H1 (cell line): ENCODE data around the gene MRTO4. TPM values are rescaled to one million over a fixed set of nuclear protein-coding genes. Genes with fewer than 3 reads are reported as not detected.

Source experiments
- CTCF ChIA-PET: fragments of 300-600 bp; sonication (Branson Sonifier 250); formaldehyde crosslinking; loops from one replicate; lab custom pipeline; 2021; ENCODE audit not compliant: partially characterized antibody; lab: Charles Lee
- POLR2A ChIA-PET: fragments of 300-600 bp; sonication (Branson Sonifier 250); formaldehyde crosslinking; loops from one replicate; lab custom pipeline; 2021; ENCODE audit warnings: inconsistent platforms; ENCODE audit not compliant: partially characterized antibody; lab: Charles Lee
- DNase-seq, 2 experiments: peaks; one replicate each; pipeline versions ENCODE4 v3.0.0 to v3.0.0-alpha.2; 2010 to 2022; ENCODE audit warnings: low spot score in 2 of 2, low read depth in 1 of 2, mixed read lengths in 1 of 2
- FAIRE-seq: peaks from 2 replicates; lab custom pipeline; 2011; peaks lifted over from hg19 to GRCh38; lab: Jason Lieb, UNC
- H2AFZ ChIP-seq: 2 replicates; pipeline ENCODE4 v1.8.1; 2012; ENCODE audit warnings: low read length, inconsistent platforms
- H2AK5ac ChIP-seq: 2 replicates; pipeline ENCODE4 v1.6.1; 2013; ENCODE audit warnings: low read depth, low read length
- H2BK120ac ChIP-seq: replicated peaks from 2 replicates; pipeline ENCODE3; 2013; ENCODE audit warnings: low read depth, low read length, inconsistent platforms
- H2BK12ac ChIP-seq: 2 replicates; pipeline ENCODE4 v1.6.1; 2013; ENCODE audit warnings: low read depth, low read length
- H2BK15ac ChIP-seq: 2 replicates; pipeline ENCODE4 v1.6.1; 2013; ENCODE audit warnings: low read length
- H2BK20ac ChIP-seq: 2 replicates; pipeline ENCODE4 v1.6.1; 2013; ENCODE audit warnings: low read length
- H2BK5ac ChIP-seq: 2 replicates; pipeline ENCODE4 v1.6.1; 2013; ENCODE audit warnings: low read depth, low read length
- H3K14ac ChIP-seq: 2 replicates; pipeline ENCODE4 v1.6.1; 2013; ENCODE audit warnings: inconsistent platforms; ENCODE audit not compliant: insufficient read length
- H3K18ac ChIP-seq: 2 replicates; pipeline ENCODE4 v1.6.1; 2013; ENCODE audit warnings: low read length; ENCODE audit errors: extremely low read depth
- H3K23ac ChIP-seq: 2 replicates; pipeline ENCODE4 v1.6.1; 2013; ENCODE audit warnings: inconsistent platforms; ENCODE audit not compliant: insufficient read length
- H3K23me2 ChIP-seq: 2 replicates; pipeline ENCODE4 v1.6.1; 2013; ENCODE audit warnings: low read depth, low read length
- H3K27ac ChIP-seq: 2 replicates; pipeline ENCODE4 v1.6.1; 2011; ENCODE audit warnings: low read depth, low read length, inconsistent platforms
- H3K27me3 ChIP-seq, 4 experiments: replicated peaks in 1 of 4; 1 replicate in 1 of 4; 2 replicates in 3 of 4; pipeline versions ENCODE4 v1.6.1 to v1.8.1; 2011 to 2013; ENCODE audit warnings: low read length in 3 of 4, mild to moderate bottlenecking in 3 of 4, inconsistent platforms in 2 of 4, mixed read lengths in 2 of 4, moderate library complexity in 1 of 4; ENCODE audit not compliant: control insufficient read depth in 3 of 4, insufficient read depth in 3 of 4; ENCODE audit errors: extremely low read depth in 1 of 4
- H3K36me3 ChIP-seq, 4 experiments: 2 replicates each; pipeline versions ENCODE4 v1.6.1 to v1.8.1; 2011 to 2013; ENCODE audit warnings: mild to moderate bottlenecking in 4 of 4, low read length in 3 of 4, moderate library complexity in 2 of 4, control low read depth in 1 of 4, inconsistent platforms in 1 of 4; ENCODE audit not compliant: insufficient read depth in 4 of 4, control insufficient read depth in 2 of 4
- H3K4ac ChIP-seq: replicated peaks from 2 replicates; pipeline ENCODE3; 2013; ENCODE audit warnings: low read length, low read depth, mixed read lengths, inconsistent platforms; ENCODE audit not compliant: insufficient read length
- H3K4me1 ChIP-seq, 4 experiments: replicated peaks in 1 of 4; 1 replicate in 1 of 4; 2 replicates in 3 of 4; pipeline versions ENCODE4 v1.6.1 to v1.8.1; 2011 to 2013; ENCODE audit warnings: low read length in 3 of 4, inconsistent platforms in 2 of 4, mixed read lengths in 1 of 4; ENCODE audit not compliant: insufficient read depth in 4 of 4, control insufficient read depth in 3 of 4
- H3K4me2 ChIP-seq, 2 experiments: 2 replicates each; pipeline versions ENCODE4 v1.6.1 to v1.8.1; 2011 to 2013; ENCODE audit warnings: low read depth in 2 of 2, low read length in 2 of 2, control low read depth in 1 of 2, inconsistent platforms in 1 of 2, mild to moderate bottlenecking in 1 of 2; ENCODE audit not compliant: insufficient read depth in 1 of 2
- H3K4me3 ChIP-seq, 4 experiments: fragments of 200-600, 300-600 bp in 1 of 4; sonication (generic), shearing (Covaris generic), sonication (Bioruptor Twin) in 1 of 4; 2 replicates each; pipeline versions ENCODE4 v1.5.1 to v1.8.1; 2011 to 2016; ENCODE audit warnings: low read length in 4 of 4, low read depth in 3 of 4, control low read depth in 2 of 4, inconsistent platforms in 2 of 4, mild to moderate bottlenecking in 2 of 4, mixed read lengths in 1 of 4, moderate library complexity in 1 of 4; ENCODE audit not compliant: insufficient read depth in 2 of 4; ENCODE audit errors: extremely low read depth in 1 of 4
- H3K56ac ChIP-seq: replicated peaks from 2 replicates; pipeline ENCODE3; 2013; ENCODE audit warnings: low read depth, mild to moderate bottlenecking, mixed read lengths, low read length, inconsistent platforms; ENCODE audit not compliant: insufficient read length
- H3K79me1 ChIP-seq: 2 replicates; pipeline ENCODE4 v1.6.1; 2013; ENCODE audit warnings: low read depth, low read length, control low read depth
- H3K79me2 ChIP-seq, 2 experiments: 2 replicates each; pipeline versions ENCODE4 v1.6.1 to v1.8.1; 2012 to 2013; ENCODE audit warnings: low read length in 2 of 2, mild to moderate bottlenecking in 2 of 2, inconsistent platforms in 1 of 2; ENCODE audit not compliant: insufficient read depth in 2 of 2, control insufficient read depth in 1 of 2
- H3K9ac ChIP-seq, 4 experiments: replicated peaks in 1 of 4; 1 replicate in 1 of 4; 2 replicates in 3 of 4; pipeline versions ENCODE4 v1.6.1 to v1.8.1; 2011 to 2013; ENCODE audit warnings: low read depth in 3 of 4, low read length in 3 of 4, control low read depth in 2 of 4, mild to moderate bottlenecking in 2 of 4, moderate library complexity in 2 of 4, inconsistent platforms in 1 of 4; ENCODE audit errors: extremely low read depth in 1 of 4
- H3K9me3 ChIP-seq, 2 experiments: 2 replicates each; pipeline versions ENCODE4 v1.6.1 to v1.8.1; 2012 to 2013; ENCODE audit warnings: mild to moderate bottlenecking in 2 of 2, moderate library complexity in 2 of 2, control low read depth in 1 of 2, inconsistent platforms in 1 of 2, low read depth in 1 of 2, low read length in 1 of 2, mixed read lengths in 1 of 2; ENCODE audit not compliant: insufficient read depth in 2 of 2
- H4K20me1 ChIP-seq, 2 experiments: replicated peaks in 1 of 2; 2 replicates each; pipeline versions ENCODE3 to v1.8.1; 2011 to 2013; ENCODE audit warnings: inconsistent platforms in 2 of 2, low read length in 2 of 2, mild to moderate bottlenecking in 1 of 2; ENCODE audit not compliant: insufficient read depth in 2 of 2, control insufficient read depth in 1 of 2
- H4K5ac ChIP-seq: 2 replicates; pipeline ENCODE4 v1.6.1; 2013; ENCODE audit warnings: low read length, low read depth, mixed read lengths, inconsistent platforms; ENCODE audit not compliant: insufficient read length
- H4K8ac ChIP-seq: 2 replicates; pipeline ENCODE4 v1.8.0; 2013; ENCODE audit warnings: mild to moderate bottlenecking, moderate library complexity, low read length, inconsistent platforms; ENCODE audit not compliant: insufficient read depth; ENCODE audit errors: extremely low read depth
- H4K91ac ChIP-seq: replicated peaks from 2 replicates; pipeline ENCODE3; 2013; ENCODE audit warnings: low read length, mixed read lengths, inconsistent platforms; ENCODE audit not compliant: insufficient read length
- ATF3 ChIP-seq: IDR thresholded peaks from 2 replicates; pipeline ENCODE4 v1.6.1; 2011; ENCODE audit warnings: low read depth, mild to moderate bottlenecking, low read length; ENCODE audit not compliant: insufficient read depth
- CTCF ChIP-seq, 3 experiments: IDR thresholded peaks; 1 replicate in 2 of 3; 2 replicates in 1 of 3; pipeline versions ENCODE4 v1.5.1 to v1.6.1; 2011; ENCODE audit warnings: low read length in 3 of 3, mild to moderate bottlenecking in 3 of 3, inconsistent platforms in 2 of 3, low read depth in 1 of 3, moderate library complexity in 1 of 3; ENCODE audit not compliant: insufficient read depth in 1 of 3; ENCODE audit errors: control extremely low read depth in 1 of 3
- RAD21 ChIP-seq, 2 experiments: IDR thresholded peaks in 1 of 2; conservative IDR thresholded peaks in 1 of 2; 2 replicates each; pipeline ENCODE4 v1.6.1; 2011; ENCODE audit warnings: low read depth in 2 of 2, low read length in 2 of 2, improper control_type of control experiment in 1 of 2, inconsistent platforms in 1 of 2, mild to moderate bottlenecking in 1 of 2, moderate library complexity in 1 of 2
- WGBS, 2 experiments: shearing (Covaris generic) in 1 of 2; methylation state at CpG; one replicate each; pipeline versions ENCODE4 v1.1.6 to v1.1.7; 2013 to 2015; ENCODE audit warnings: low lambda C conversion rate in 2 of 2, mixed read lengths in 2 of 2, inconsistent platforms in 1 of 2, low coverage in 1 of 2, missing lambda C conversion rate in 1 of 2; ENCODE audit not compliant: insufficient replicate concordance in 2 of 2, insufficient coverage in 1 of 2, insufficient read length in 1 of 2; ENCODE audit errors: extremely low coverage in 1 of 2, missing lambda C conversion rate in 1 of 2; 5-methylcytosine and 5-hydroxymethylcytosine counted together
- polyA plus RNA-seq, 7 experiments: library from polyadenylated mRNA; depleted of rRNA in 3 of 7; stranded (reverse) in 5 of 7; unstranded in 2 of 7; fragments of >200 nt in 5 of 7; fragments of 200-250 nt in 2 of 7; gene quantifications; 1 replicate in 5 of 7; 2 replicates in 1 of 7; 4 replicates in 1 of 7; pipeline versions ENCODE4 v1.2.1 to v1.2.3, GENCODE V29; 2011 to 2013; ENCODE audit warnings: missing spikeins in 2 of 7, mixed read lengths in 2 of 7
- total RNA-seq: library from RNA; stranded (reverse); fragmentation: NEBNext Ultra II Directional; extraction: Animal tissue kit (Norgen Biotek cat#: 25700); gene quantifications from 2 replicates; pipeline ENCODE4 v1.2.1, GENCODE V29; 2021

The MRTO4 gene
- total and polyA plus RNA-seq, 2 of the 8 experiments (the other 6 are each of a cell fraction or from before 2014, with no cell fraction given), result 36.9 to 64.3 TPM

GRCh38 chr1:19268445-19268844 lies 16.8 kb downstream of the MRTO4 start:
- no peak overlapping the region for H3K23ac ChIP-seq
- H2AK5ac ChIP-seq, result no peak overlapping the region
- peaks cover 0 to under 1% (median under 1%) of the 10 kb centered on the region in 4 experiments; a peak in 1 of 7 replicates for H3K27me3 ChIP-seq
- POLR2A ChIA-PET, result interaction anchor here (1.5 kb wide), 1 partner anchor 16 kb away, joined by 7 read pairs; the partner anchor contains the start of genes EMC1 and MRTO4
- no peak overlapping the region for H3K4ac ChIP-seq
- no peaks in the 10 kb centered on the region for H3K23me2 ChIP-seq
- 87% methylated on average over 3 of the region's 11 CpGs; no CpG with 5 or more reads in 1 of the 2 experiments for WGBS, 2 experiments
- no peak overlapping the region for H4K8ac ChIP-seq
- H3K36me3 ChIP-seq, result no peaks in the 10 kb centered on the region
- no peak overlapping the region for H2BK5ac ChIP-seq
- no peaks in the 10 kb centered on the region for H4K20me1 ChIP-seq
- no peak overlapping the region for H4K5ac ChIP-seq
- no peak overlapping the region for H3K9ac ChIP-seq
- FAIRE-seq, result no peak
- H3K14ac ChIP-seq, result no peak overlapping the region
- TF ChIP-seq ATF3, result no peak
- 0 out of 4 replicates have a peak, but pooled peaks of 1 of the 2 experiments have one; percentile 7 for TF ChIP-seq RAD21 (IDR thresholded peaks at IDR 0.05 in 1 of 2, conservative IDR thresholded peaks at IDR 0.05 in 1 of 2; ENCODE audit: low read depth in 2 of 2, low read length in 2 of 2)
- TF ChIP-seq CTCF (IDR thresholded peaks at IDR 0.05; ENCODE audit: control extremely low read depth in 1 of 3, insufficient read depth in 1 of 3, low read depth in 1 of 3, low read length in 3 of 3), result peak in 1 of 3 experiments; percentile 20; a peak in 2 of 4 replicates
- TF ChIP-seq, all 59 proteins: peak for 2
- H3K18ac ChIP-seq, result no peak overlapping the region
- no peak for DNase-seq
- no peak overlapping the region for H3K27ac ChIP-seq
- no peak overlapping the region for H3K4me2 ChIP-seq
- H3K4me1 ChIP-seq, result no peaks in the 10 kb centered on the region
- CTCF ChIA-PET, result interaction anchor here (0.5 to 0.6 kb wide), 2 partner anchors 54 to 220 kb away, joined by 3 to 4 read pairs; no protein-coding TSS in a partner anchor
- H3K9me3 ChIP-seq, result no peaks in the 10 kb centered on the region
- no peak overlapping the region for H2AFZ ChIP-seq
- H2BK20ac ChIP-seq, result no peak overlapping the region
- H3K79me1 ChIP-seq, result no peaks in the 10 kb centered on the region
- H3K79me2 ChIP-seq, result no peaks in the 10 kb centered on the region
- no peak overlapping the region for H2BK120ac ChIP-seq
- no peak overlapping the region for H4K91ac ChIP-seq
- H3K56ac ChIP-seq, result no peak overlapping the region
- no peak overlapping the region for H2BK15ac ChIP-seq
- H3K4me3 ChIP-seq, result no peak overlapping the region
- no peak overlapping the region for H2BK12ac ChIP-seq
